ENCODE measurements around the gene DHODH. TPM values are rescaled to one million over a fixed set of nuclear protein-coding genes. Genes with fewer than 3 reads are reported as not detected.
"Not testable (repeated sequence)": the region's sequence is repeated elsewhere in the genome, so short reads cannot be mapped to it uniquely, and the experiment has no call there.

The DHODH gene
- total RNA-seq, 1 experiment from 2014 or later, result 23.0 TPM

DNA sequence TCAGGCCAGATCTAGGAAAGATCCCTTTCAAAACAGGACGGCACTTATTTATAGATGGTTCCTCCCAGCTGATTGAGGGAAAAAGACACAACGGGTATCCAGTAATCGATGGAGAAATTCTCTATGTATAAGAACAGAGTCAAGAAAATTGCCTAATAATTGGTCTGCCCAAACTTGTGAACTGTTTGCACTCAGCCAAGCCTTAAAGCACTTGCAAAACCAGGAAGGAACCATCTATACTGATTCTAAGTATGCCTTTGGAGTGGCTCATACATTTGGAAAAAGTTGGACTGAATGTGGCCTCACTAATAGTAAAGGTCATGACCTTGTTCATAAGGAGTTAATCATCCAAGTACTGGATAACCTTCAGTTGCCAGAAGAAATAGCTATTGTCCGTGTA lies 60.4 kb downstream of the DHODH start:
- H3K27me3 ChIP-seq (replicated peaks; ENCODE audit: control insufficient read depth, insufficient read depth, low read length), result no peaks in the 10 kb centered on the region
- no peaks in the 10 kb centered on the region for H3K36me3 ChIP-seq (ENCODE audit: control insufficient read depth, insufficient read depth, low read length)
- DNase-seq, result no peak
- no peak overlapping the region for H3K27ac Mint-ChIP-seq (ENCODE audit: unreplicated experiment)
- no peak overlapping the region for H3K4me3 ChIP-seq (ENCODE audit: low read depth, low read length)
- no peak for TF ChIP-seq CTCF (IDR thresholded peaks at IDR 0.05; ENCODE audit: insufficient read depth in 1 of 2, low read depth in 1 of 2, low read length in 1 of 2, severe bottlenecking in 1 of 2, unreplicated experiment in 1 of 2)
- H3K9me3 Mint-ChIP-seq (ENCODE audit: unreplicated experiment), result no peaks in the 10 kb centered on the region
- ChIA-PET POLR2A (no interaction called here), CTCF (interaction anchor here (0.7 to 1.2 kb wide), 3 partner anchors 9 to 1261 kb away, joined by 3 to 4 read pairs (median 3); partner anchors contain the start of genes DHX38 and TXNL4B)
- H3K36me3 Mint-ChIP-seq (ENCODE audit: insufficient read depth, unreplicated experiment), result no peaks in the 10 kb centered on the region
- intact Hi-C loops (cut with micrococcal nuclease; ENCODE audit: unreplicated experiment), result no loop called here
- no peaks in the 10 kb centered on the region for H3K27me3 Mint-ChIP-seq (ENCODE audit: insufficient read depth, unreplicated experiment)
- no TSS peak for BruUV-seq (replicated peaks)
- no peak overlapping the region for H3K4me3 Mint-ChIP-seq (ENCODE audit: unreplicated experiment)
- H3K9me3 ChIP-seq, result no peaks in the 10 kb centered on the region
- H3K4me1 ChIP-seq, result no peaks in the 10 kb centered on the region
- H3K4me1 Mint-ChIP-seq (ENCODE audit: low read depth, unreplicated experiment), result peaks cover 7% of the 10 kb centered on the region

DNA sequence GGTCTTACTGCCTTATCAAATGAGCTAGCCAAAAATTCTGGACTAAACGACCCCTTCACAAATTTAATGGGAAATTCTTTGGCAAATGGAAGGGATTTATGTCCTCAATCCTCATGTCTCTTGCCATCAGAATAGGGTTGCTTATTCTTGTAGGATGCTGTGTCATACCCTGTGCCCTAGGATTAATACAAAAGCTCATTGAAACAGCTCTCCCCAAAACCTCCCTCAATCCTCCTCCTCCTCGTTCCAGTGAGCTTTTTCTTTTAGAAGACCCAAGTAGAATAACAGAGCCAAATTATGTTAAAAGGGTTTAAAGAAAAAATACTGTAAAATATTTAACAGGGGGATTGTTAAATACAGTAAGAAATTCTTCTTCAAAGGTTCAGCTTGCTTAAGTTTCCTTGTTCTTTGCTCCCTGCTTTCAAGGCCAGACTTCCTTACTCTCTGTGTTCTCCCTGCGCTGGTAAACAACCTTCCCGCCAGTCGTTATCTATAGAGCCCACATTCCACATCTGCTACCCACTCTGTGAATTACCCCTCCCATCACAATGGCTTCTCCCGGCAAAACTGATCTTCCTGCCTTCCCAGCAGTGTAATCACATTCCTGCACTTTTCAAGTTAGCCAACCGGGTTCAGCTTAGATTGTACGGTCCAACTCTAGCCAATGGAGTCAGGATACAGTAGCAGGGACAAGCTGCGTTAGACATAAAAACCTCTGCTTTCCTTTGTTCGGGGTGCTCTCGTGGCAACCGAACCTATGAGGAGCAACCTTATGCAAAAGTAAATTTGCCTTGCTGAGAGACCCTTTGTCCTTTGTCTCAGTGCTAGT lies 64.2 kb downstream of the DHODH start:
- ChIA-PET POLR2A (interaction anchor here (1.3 kb wide), 1 partner anchor 21 kb away, joined by 4 read pairs; the partner anchor contains the start of genes DHX38 and TXNL4B), CTCF (interaction anchor here (0.6 to 0.7 kb wide), 2 partner anchors 32 to 199 kb away, joined by 3 to 4 read pairs; no protein-coding TSS in a partner anchor)
- no peaks in the 10 kb centered on the region for H3K27me3 ChIP-seq (replicated peaks; ENCODE audit: control insufficient read depth, insufficient read depth, low read length)
- H3K27me3 Mint-ChIP-seq (ENCODE audit: insufficient read depth, unreplicated experiment), result no peaks in the 10 kb centered on the region
- H3K9me3 Mint-ChIP-seq (ENCODE audit: unreplicated experiment), result no peaks in the 10 kb centered on the region
- peak; percentile 39 to 49 for DNase-seq
- H3K4me3 Mint-ChIP-seq (ENCODE audit: unreplicated experiment), result no peak overlapping the region
- H3K4me1 Mint-ChIP-seq (ENCODE audit: low read depth, unreplicated experiment), result peaks cover 7% of the 10 kb centered on the region
- no peaks in the 10 kb centered on the region for H3K4me1 ChIP-seq
- no peak for TF ChIP-seq CTCF (IDR thresholded peaks at IDR 0.05; ENCODE audit: insufficient read depth in 1 of 2, low read depth in 1 of 2, low read length in 1 of 2, severe bottlenecking in 1 of 2, unreplicated experiment in 1 of 2)
- H3K27ac Mint-ChIP-seq (ENCODE audit: unreplicated experiment), result peak overlapping the region; percentile 34
- H3K4me3 ChIP-seq (ENCODE audit: low read depth, low read length), result no peak overlapping the region
- BruUV-seq (replicated peaks), result no TSS peak
- no peaks in the 10 kb centered on the region for H3K9me3 ChIP-seq
- no peaks in the 10 kb centered on the region for H3K36me3 ChIP-seq (ENCODE audit: control insufficient read depth, insufficient read depth, low read length)
- intact Hi-C loops (cut with micrococcal nuclease; ENCODE audit: unreplicated experiment), result no loop called here
- no peaks in the 10 kb centered on the region for H3K36me3 Mint-ChIP-seq (ENCODE audit: insufficient read depth, unreplicated experiment)

GRCh38 chr16:72073560-72074230 lies 65.2 kb downstream of the DHODH start:
- no peak overlapping the region for H3K4me3 ChIP-seq (ENCODE audit: low read depth, low read length)
- DNase-seq, result no peak
- H3K36me3 ChIP-seq (ENCODE audit: control insufficient read depth, insufficient read depth, low read length), result no peaks in the 10 kb centered on the region
- Mint-ChIP-seq H3K9me3 (ENCODE audit: unreplicated experiment) (no peaks in the 10 kb centered on the region), H3K27ac (ENCODE audit: unreplicated experiment) (no peak overlapping the region), H3K4me3 (ENCODE audit: unreplicated experiment) (no peak overlapping the region), H3K27me3 (ENCODE audit: insufficient read depth, unreplicated experiment) (no peaks in the 10 kb centered on the region), H3K36me3 (ENCODE audit: insufficient read depth, unreplicated experiment) (no peaks in the 10 kb centered on the region), H3K4me1 (ENCODE audit: low read depth, unreplicated experiment) (peaks cover 7% of the 10 kb centered on the region)
- no TSS peak for BruUV-seq (replicated peaks)
- POLR2A ChIA-PET, result interaction anchor here (1.3 kb wide), 1 partner anchor 20 kb away, joined by 4 read pairs; the partner anchor contains the start of genes DHX38 and TXNL4B
- CTCF ChIA-PET, result no interaction called here
- no peak for TF ChIP-seq CTCF (IDR thresholded peaks at IDR 0.05; ENCODE audit: insufficient read depth in 1 of 2, low read depth in 1 of 2, low read length in 1 of 2, severe bottlenecking in 1 of 2, unreplicated experiment in 1 of 2)
- no peaks in the 10 kb centered on the region for H3K4me1 ChIP-seq
- intact Hi-C loops (cut with micrococcal nuclease; ENCODE audit: unreplicated experiment), result no loop called here
- no peaks in the 10 kb centered on the region for H3K27me3 ChIP-seq (replicated peaks; ENCODE audit: control insufficient read depth, insufficient read depth, low read length)
- H3K9me3 ChIP-seq, result no peaks in the 10 kb centered on the region

- BruUV-seq (replicated peaks); CTCF ChIA-PET; H3K4me3 Mint-ChIP-seq (ENCODE audit: unreplicated experiment); DNase-seq; POLR2A ChIA-PET; H3K27me3 Mint-ChIP-seq (ENCODE audit: insufficient read depth, unreplicated experiment); intact Hi-C loops (cut with micrococcal nuclease; ENCODE audit: unreplicated experiment); H3K4me1 ChIP-seq; H3K27ac Mint-ChIP-seq (ENCODE audit: unreplicated experiment); H3K36me3 ChIP-seq (ENCODE audit: control insufficient read depth, insufficient read depth, low read length); H3K9me3 ChIP-seq; H3K9me3 Mint-ChIP-seq (ENCODE audit: unreplicated experiment); H3K36me3 Mint-ChIP-seq (ENCODE audit: insufficient read depth, unreplicated experiment); H3K4me1 Mint-ChIP-seq (ENCODE audit: low read depth, unreplicated experiment); H3K4me3 ChIP-seq (ENCODE audit: low read depth, low read length); H3K27me3 ChIP-seq (replicated peaks; ENCODE audit: control insufficient read depth, insufficient read depth, low read length): not testable (repeated sequence)
Measured at GRCh38 chr16:72075067-72075466, 66.5 kb downstream of the DHODH start.

Data from Caco-2 (cell line).